ENCODE results near the gene NRSN2. TPM values are rescaled to one million over a fixed set of nuclear protein-coding genes. Genes with fewer than 3 reads are reported as not detected.
"Not testable (repeated sequence)": the region's sequence is repeated elsewhere in the genome, so short reads cannot be mapped to it uniquely, and the experiment has no call there.

The NRSN2 gene
- total and polyA plus RNA-seq, 5 donors from 2014 or later: 0.52 to 1.5 (median 1.3) TPM; not detected in 1

DNA sequence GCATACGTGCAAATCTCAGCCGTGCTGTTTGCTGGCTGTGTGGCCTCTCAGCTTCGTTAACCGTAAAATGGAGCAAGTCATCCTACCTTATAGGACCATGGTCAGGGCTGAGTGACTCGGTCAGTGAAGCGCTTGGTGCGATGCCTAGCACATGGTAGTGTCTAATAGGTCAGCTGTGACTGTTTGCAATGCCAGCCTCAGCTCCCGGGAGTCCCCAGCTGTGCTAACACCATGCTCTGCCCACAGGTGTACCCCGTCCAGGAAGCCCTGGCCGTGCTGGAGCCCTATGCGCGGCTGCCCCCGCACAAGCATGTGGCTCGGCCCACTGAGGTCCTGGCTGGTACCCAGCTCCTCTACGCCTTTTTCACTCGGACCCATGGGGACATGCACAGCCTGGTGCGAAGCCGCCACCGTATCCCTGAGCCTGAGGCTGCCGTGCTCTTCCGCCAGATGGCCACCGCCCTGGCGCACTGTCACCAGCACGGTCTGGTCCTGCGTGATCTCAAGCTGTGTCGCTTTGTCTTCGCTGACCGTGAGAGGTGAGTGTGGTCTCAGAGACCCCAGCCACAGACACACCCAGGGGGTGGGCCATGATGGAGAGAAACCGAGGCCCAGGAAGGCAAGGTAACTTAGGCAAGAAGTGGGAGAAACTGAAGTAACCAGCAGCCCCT, 44.3 kb downstream of the NRSN2 start:
- no peak overlapping the region for H3K27ac Mint-ChIP-seq
- Histone ChIP-seq H3K36me3 (ENCODE audit: control insufficient read depth, insufficient read depth, low read length) (peaks cover 73% of the 10 kb centered on the region), H3K9me3 (ENCODE audit: control insufficient read depth in 2 of 2, low read length in 2 of 2) (no peaks in the 10 kb centered on the region), H3K4me1 (ENCODE audit: control insufficient read depth, insufficient read depth, low read length, poor library complexity, severe bottlenecking) (no peaks in the 10 kb centered on the region), H3K27me3 (ENCODE audit: control insufficient read depth, insufficient read depth, low read length) (no peaks in the 10 kb centered on the region), H3K4me3 (ENCODE audit: low read depth, low read length) (no peak overlapping the region), H3K27ac (ENCODE audit: insufficient read depth, low read length, poor library complexity, severe bottlenecking) (no peak overlapping the region)
- no peaks in the 10 kb centered on the region for H3K27me3 Mint-ChIP-seq
- H3K36me3 Mint-ChIP-seq: peaks cover 39% of the 10 kb centered on the region
- H3K9me3 Mint-ChIP-seq: no peaks in the 10 kb centered on the region
- no peak overlapping the region for H3K4me3 Mint-ChIP-seq
- no peak for DNase-seq
- ATAC-seq (ENCODE audit: low read depth in 2 of 2): no peak
- H3K4me1 Mint-ChIP-seq: peaks cover 0 to 2% (median under 1%) of the 10 kb centered on the region in 4 donors

DNA sequence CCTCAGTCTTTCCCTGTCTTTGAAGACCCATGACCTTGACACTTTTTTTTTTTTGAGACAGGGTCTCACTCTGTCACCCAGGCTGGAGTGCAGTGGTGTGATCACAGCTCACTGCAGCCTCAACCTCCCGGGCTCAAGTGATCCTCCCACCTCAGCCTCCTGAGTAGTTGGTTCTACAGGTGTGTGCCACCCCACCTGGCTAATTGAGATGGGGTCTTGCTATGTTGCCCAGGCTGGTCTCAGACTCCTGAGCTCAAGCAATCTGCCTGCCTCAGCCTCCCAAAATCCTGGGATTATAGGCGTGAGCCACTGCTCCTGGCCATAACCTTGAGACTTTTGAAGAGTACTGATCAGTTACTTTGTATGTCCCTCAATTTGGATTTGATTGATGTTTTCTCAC, 46.4 kb downstream of the NRSN2 start:
- ATAC-seq (ENCODE audit: low read depth in 2 of 2); DNase-seq; H3K4me3 Mint-ChIP-seq; H3K9me3 Mint-ChIP-seq; H3K4me3 ChIP-seq (ENCODE audit: low read depth, low read length); H3K27me3 Mint-ChIP-seq; H3K9me3 ChIP-seq (ENCODE audit: control insufficient read depth in 2 of 2, low read length in 2 of 2); H3K4me1 Mint-ChIP-seq; H3K27ac ChIP-seq (ENCODE audit: insufficient read depth, low read length, poor library complexity, severe bottlenecking); H3K4me1 ChIP-seq (ENCODE audit: control insufficient read depth, insufficient read depth, low read length, poor library complexity, severe bottlenecking); H3K27ac Mint-ChIP-seq; H3K27me3 ChIP-seq (ENCODE audit: control insufficient read depth, insufficient read depth, low read length): not testable (repeated sequence)
- H3K36me3 ChIP-seq (ENCODE audit: control insufficient read depth, insufficient read depth, low read length): peaks cover 84% of the 10 kb centered on the region
- peaks cover 45% of the 10 kb centered on the region for H3K36me3 Mint-ChIP-seq

DNA sequence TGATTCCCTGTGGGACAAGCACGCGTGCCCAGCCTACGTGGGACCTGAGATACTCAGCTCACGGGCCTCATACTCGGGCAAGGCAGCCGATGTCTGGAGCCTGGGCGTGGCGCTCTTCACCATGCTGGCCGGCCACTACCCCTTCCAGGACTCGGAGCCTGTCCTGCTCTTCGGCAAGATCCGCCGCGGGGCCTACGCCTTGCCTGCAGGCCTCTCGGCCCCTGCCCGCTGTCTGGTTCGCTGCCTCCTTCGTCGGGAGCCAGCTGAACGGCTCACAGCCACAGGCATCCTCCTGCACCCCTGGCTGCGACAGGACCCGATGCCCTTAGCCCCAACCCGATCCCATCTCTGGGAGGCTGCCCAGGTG, 49.3 kb downstream of the NRSN2 start:
- Mint-ChIP-seq H3K4me3 (no peak overlapping the region), H3K27me3 (no peaks in the 10 kb centered on the region), H3K36me3 (peaks cover 34% of the 10 kb centered on the region), H3K4me1 (peaks cover 0 to 5% (median 0%) of the 10 kb centered on the region in 4 donors), H3K9me3 (no peaks in the 10 kb centered on the region), H3K27ac (no peak overlapping the region)
- H3K4me3 ChIP-seq (ENCODE audit: low read depth, low read length): no peak overlapping the region
- H3K27ac ChIP-seq (ENCODE audit: insufficient read depth, low read length, poor library complexity, severe bottlenecking): no peak overlapping the region
- ATAC-seq (ENCODE audit: low read depth in 2 of 2) (no peak), DNase-seq (no peak)
- no peaks in the 10 kb centered on the region for H3K27me3 ChIP-seq (ENCODE audit: control insufficient read depth, insufficient read depth, low read length)
- H3K4me1 ChIP-seq (ENCODE audit: control insufficient read depth, insufficient read depth, low read length, poor library complexity, severe bottlenecking): no peaks in the 10 kb centered on the region
- peaks cover 59% of the 10 kb centered on the region for H3K36me3 ChIP-seq (ENCODE audit: control insufficient read depth, insufficient read depth, low read length)
- H3K9me3 ChIP-seq (ENCODE audit: control insufficient read depth in 2 of 2, low read length in 2 of 2): no peaks in the 10 kb centered on the region

DNA sequence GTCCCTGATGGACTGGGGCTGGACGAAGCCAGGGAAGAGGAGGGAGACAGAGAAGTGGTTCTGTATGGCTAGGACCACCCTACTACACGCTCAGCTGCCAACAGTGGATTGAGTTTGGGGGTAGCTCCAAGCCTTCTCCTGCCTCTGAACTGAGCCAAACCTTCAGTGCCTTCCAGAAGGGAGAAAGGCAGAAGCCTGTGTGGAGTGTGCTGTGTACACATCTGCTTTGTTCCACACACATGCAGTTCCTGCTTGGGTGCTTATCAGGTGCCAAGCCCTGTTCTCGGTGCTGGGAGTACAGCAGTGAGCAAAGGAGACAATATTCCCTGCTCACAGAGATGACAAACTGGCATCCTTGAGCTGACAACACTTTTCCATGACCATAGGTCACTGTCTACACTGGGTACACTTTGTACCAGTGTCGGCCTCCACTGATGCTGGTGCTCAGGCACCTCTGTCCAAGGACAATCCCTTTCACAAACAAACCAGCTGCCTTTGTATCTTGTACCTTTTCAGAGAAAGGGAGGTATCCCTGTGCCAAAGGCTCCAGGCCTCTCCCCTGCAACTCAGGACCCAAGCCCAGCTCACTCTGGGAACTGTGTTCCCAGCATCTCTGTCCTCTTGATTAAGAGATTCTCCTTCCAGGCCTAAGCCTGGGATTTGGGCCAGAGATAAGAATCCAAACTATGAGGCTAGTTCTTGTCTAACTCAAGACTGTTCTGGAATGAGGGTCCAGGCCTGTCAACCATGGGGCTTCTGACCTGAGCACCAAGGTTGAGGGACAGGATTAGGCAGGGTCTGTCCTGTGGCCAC, 49.9 kb downstream of the NRSN2 start:
- H3K36me3 ChIP-seq (ENCODE audit: control insufficient read depth, insufficient read depth, low read length): peaks cover 55% of the 10 kb centered on the region
- H3K4me3 Mint-ChIP-seq: no peak overlapping the region
- H3K27me3 Mint-ChIP-seq: no peaks in the 10 kb centered on the region
- ATAC-seq (ENCODE audit: low read depth in 2 of 2) (no peak), DNase-seq (no peak)
- no peak overlapping the region for H3K27ac ChIP-seq (ENCODE audit: insufficient read depth, low read length, poor library complexity, severe bottlenecking)
- peaks cover 0 to 7% (median 3%) of the 10 kb centered on the region in 4 donors for H3K4me1 Mint-ChIP-seq
- H3K9me3 Mint-ChIP-seq: no peaks in the 10 kb centered on the region
- H3K27ac Mint-ChIP-seq: no peak overlapping the region
- no peak overlapping the region for H3K4me3 ChIP-seq (ENCODE audit: low read depth, low read length)
- H3K36me3 Mint-ChIP-seq: peaks cover 28% of the 10 kb centered on the region
- H3K9me3 ChIP-seq (ENCODE audit: control insufficient read depth in 2 of 2, low read length in 2 of 2): no peaks in the 10 kb centered on the region
- H3K27me3 ChIP-seq (ENCODE audit: control insufficient read depth, insufficient read depth, low read length): no peaks in the 10 kb centered on the region
- H3K4me1 ChIP-seq (ENCODE audit: control insufficient read depth, insufficient read depth, low read length, poor library complexity, severe bottlenecking): peaks cover 3% of the 10 kb centered on the region

DNA sequence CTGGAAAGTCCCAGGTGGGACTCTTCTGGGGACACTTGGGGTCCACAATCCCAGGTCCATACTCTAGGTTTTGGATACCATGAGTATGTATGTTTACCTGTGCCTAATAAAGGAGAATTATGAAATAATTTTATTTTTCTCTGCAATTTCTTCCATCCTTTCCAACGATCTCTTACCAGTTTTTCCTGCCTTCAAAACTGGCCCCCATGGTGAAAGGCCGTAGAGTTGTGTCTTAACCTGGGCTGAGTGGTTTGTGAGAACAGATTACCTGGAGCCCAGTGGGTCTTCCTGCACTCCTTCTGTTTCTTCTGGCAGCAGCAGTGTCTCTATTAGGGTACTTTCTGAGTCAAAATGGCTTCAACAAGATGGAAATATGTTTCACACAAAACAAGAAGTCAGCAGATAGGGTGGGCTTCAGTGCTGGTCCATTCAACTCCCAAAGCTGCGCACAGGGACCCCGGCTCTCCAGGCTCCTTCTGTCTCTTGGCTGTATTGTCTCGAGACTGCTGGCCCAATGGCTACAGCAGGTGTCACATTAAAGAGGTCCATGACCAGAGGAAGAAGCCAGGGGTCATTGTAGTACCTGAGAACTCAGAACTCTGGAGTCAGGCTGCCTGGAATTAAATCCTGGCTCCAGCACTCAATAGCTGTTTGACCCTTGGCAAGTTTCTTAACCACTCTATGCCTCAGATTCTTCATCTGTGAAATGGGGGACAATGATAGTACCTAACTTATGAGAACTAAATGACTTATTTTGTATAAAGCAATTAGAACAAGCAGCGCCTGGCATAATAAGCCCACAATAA, 50.7 kb downstream of the NRSN2 start:
- Histone ChIP-seq H3K4me1 (ENCODE audit: control insufficient read depth, insufficient read depth, low read length, poor library complexity, severe bottlenecking) (peaks cover 10% of the 10 kb centered on the region), H3K36me3 (ENCODE audit: control insufficient read depth, insufficient read depth, low read length) (peaks cover 48% of the 10 kb centered on the region), H3K4me3 (ENCODE audit: low read depth, low read length) (no peak overlapping the region), H3K9me3 (ENCODE audit: control insufficient read depth in 2 of 2, low read length in 2 of 2) (no peaks in the 10 kb centered on the region), H3K27me3 (ENCODE audit: control insufficient read depth, insufficient read depth, low read length) (no peaks in the 10 kb centered on the region), H3K27ac (ENCODE audit: insufficient read depth, low read length, poor library complexity, severe bottlenecking) (no peak overlapping the region)
- peaks cover 0 to 10% (median 8%) of the 10 kb centered on the region in 4 donors for H3K4me1 Mint-ChIP-seq
- no peaks in the 10 kb centered on the region for H3K9me3 Mint-ChIP-seq
- no peak for DNase-seq
- H3K27ac Mint-ChIP-seq: no peak overlapping the region
- no peak overlapping the region for H3K4me3 Mint-ChIP-seq
- H3K36me3 Mint-ChIP-seq: peaks cover 25% of the 10 kb centered on the region
- no peaks in the 10 kb centered on the region for H3K27me3 Mint-ChIP-seq
- ATAC-seq (ENCODE audit: low read depth in 2 of 2): no peak

DNA sequence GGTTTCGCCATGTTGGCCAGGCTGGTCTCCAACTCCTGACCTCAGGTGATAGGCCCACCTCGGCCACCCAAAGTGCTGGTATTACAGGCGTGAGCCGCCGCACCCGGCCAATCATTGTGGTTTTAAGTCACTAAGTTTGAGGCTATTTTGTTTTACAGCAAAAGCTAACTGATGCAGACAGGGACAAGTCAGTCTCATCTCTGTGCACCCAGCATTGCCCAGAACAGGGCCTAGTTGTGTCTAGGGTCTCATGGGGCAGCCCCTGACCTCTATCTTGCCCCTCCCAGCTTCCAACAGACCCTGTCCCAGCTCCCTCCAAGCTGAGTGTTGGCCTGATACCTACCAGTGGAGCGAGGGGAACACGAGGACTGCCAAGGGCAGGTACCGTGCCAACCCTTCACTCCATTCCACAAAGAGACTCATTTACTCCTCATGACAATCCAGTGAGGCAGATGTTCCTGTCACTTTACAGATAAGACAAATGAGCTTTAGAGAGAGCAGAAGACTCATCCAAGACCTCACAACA, 52.3 kb downstream of the NRSN2 start:
- H3K4me1 ChIP-seq (ENCODE audit: control insufficient read depth, insufficient read depth, low read length, poor library complexity, severe bottlenecking): peaks cover 12% of the 10 kb centered on the region
- no peak overlapping the region for H3K27ac ChIP-seq (ENCODE audit: insufficient read depth, low read length, poor library complexity, severe bottlenecking)
- no peak overlapping the region for H3K4me3 ChIP-seq (ENCODE audit: low read depth, low read length)
- H3K36me3 Mint-ChIP-seq: peaks cover 17% of the 10 kb centered on the region
- no peaks in the 10 kb centered on the region for H3K27me3 Mint-ChIP-seq
- ATAC-seq (ENCODE audit: low read depth in 2 of 2) (no peak), DNase-seq (no peak)
- no peak overlapping the region for H3K4me3 Mint-ChIP-seq
- H3K4me1 Mint-ChIP-seq: peaks cover 0 to 17% (median 12%) of the 10 kb centered on the region in 4 donors
- H3K36me3 ChIP-seq (ENCODE audit: control insufficient read depth, insufficient read depth, low read length): peaks cover 35% of the 10 kb centered on the region
- no peaks in the 10 kb centered on the region for H3K9me3 Mint-ChIP-seq
- no peak overlapping the region for H3K27ac Mint-ChIP-seq
- H3K27me3 ChIP-seq (ENCODE audit: control insufficient read depth, insufficient read depth, low read length): no peaks in the 10 kb centered on the region
- H3K9me3 ChIP-seq (ENCODE audit: control insufficient read depth in 2 of 2, low read length in 2 of 2): no peaks in the 10 kb centered on the region

DNA sequence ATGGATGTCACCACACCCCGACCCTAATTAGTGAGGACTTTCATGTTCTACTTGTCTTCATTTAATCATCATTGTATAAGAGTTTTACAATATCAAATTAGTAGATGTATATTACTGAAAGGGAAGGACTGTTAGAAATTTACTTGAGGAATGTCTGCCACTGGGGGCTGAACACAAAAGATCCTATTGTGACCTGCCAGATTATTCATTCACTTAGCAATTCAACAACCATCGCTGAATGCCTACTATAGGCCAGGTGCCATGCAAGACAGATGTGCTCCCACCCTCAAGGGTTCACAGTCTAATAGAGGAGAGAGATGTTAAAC, 53.2 kb downstream of the NRSN2 start:
- Histone ChIP-seq H3K4me3 (ENCODE audit: low read depth, low read length) (no peak overlapping the region), H3K9me3 (ENCODE audit: control insufficient read depth in 2 of 2, low read length in 2 of 2) (no peaks in the 10 kb centered on the region), H3K27me3 (ENCODE audit: control insufficient read depth, insufficient read depth, low read length) (no peaks in the 10 kb centered on the region), H3K4me1 (ENCODE audit: control insufficient read depth, insufficient read depth, low read length, poor library complexity, severe bottlenecking) (peaks cover 12% of the 10 kb centered on the region), H3K36me3 (ENCODE audit: control insufficient read depth, insufficient read depth, low read length) (peaks cover 27% of the 10 kb centered on the region), H3K27ac (ENCODE audit: insufficient read depth, low read length, poor library complexity, severe bottlenecking) (no peak overlapping the region)
- Mint-ChIP-seq H3K4me3 (no peak overlapping the region), H3K36me3 (peaks cover 17% of the 10 kb centered on the region), H3K27me3 (no peaks in the 10 kb centered on the region), H3K27ac (no peak overlapping the region), H3K9me3 (no peaks in the 10 kb centered on the region), H3K4me1 (peaks cover 0 to 17% (median 12%) of the 10 kb centered on the region in 4 donors)
- ATAC-seq (ENCODE audit: low read depth in 2 of 2): no peak
- no peak for DNase-seq

Measured in CD4-positive, CD25-positive, alpha-beta regulatory T cell (primary cell).